GM21423 (cell line): ENCODE measurements around the gene ITGAL.

Source experiments
- ATAC-seq: cut with Tn5 transposase; IDR thresholded peaks from one replicate; pipeline ENCODE4 v1.9.1; 2021; ENCODE audit warnings: mild to moderate bottlenecking, moderate library complexity; ENCODE audit not compliant: unreplicated experiment

ITGAL gene

GRCh38 chr16:30567160-30567990 is 94.8 kb downstream of the ITGAL start:
- no peak for ATAC-seq

- peak; percentile 31 for ATAC-seq
Measured at GRCh38 chr16:30567991-30568638, 95.6 kb downstream of the ITGAL start.

- ATAC-seq = no peak
Measured at GRCh38 chr16:30569281-30569680, 96.7 kb downstream of the ITGAL start.

GRCh38 chr16:30569746-30570635 is 97.4 kb downstream of the ITGAL start:
- no peak for ATAC-seq

- ATAC-seq = no peak
Measured at GRCh38 chr16:30570636-30571444, 98.3 kb downstream of the ITGAL start.

- ATAC-seq = peak; percentile 65
Measured at GRCh38 chr16:30571445-30572322, 99.1 kb downstream of the ITGAL start, which contains the start of gene ZNF688. ZNF688 (minus strand) TSS chr16:30571714; CDS start chr16:30571629, 85 bp downstream.
